22Rv1 (cell line): Measurements from ENCODE around the gene NSMCE1.

Experiments used
- CTCF ChIP-seq: fragments of 450-650 bp; IDR thresholded peaks from 2 replicates; pipeline ENCODE4 v1.5.1; 2017; ENCODE audit warnings: mild to moderate bottlenecking
- ZFX ChIP-seq: fragments of 450-650 bp; IDR thresholded peaks from 2 replicates; pipeline ENCODE4 v1.6.1; 2017; ENCODE audit warnings: antibody characterized with exemption, borderline replicate concordance

GRCh38 chr16:27248036-27248435, 20.5 kb downstream of the NSMCE1 start:
- TF ChIP-seq CTCF (no peak), ZFX (no peak)
